Activated CD4-positive, alpha-beta T cell treated with anti-CD3 and anti-CD28 coated beads, Interleukin-2, amount 10 ng/mL, durations not matched to agents 24 days and 14 days (primary cell): ENCODE measurements around the gene TRPM5. TPM values are rescaled to one million over a fixed set of nuclear protein-coding genes. Genes with fewer than 3 reads are reported as not detected.

Experiments used
- DNase-seq: peaks from one replicate; pipeline ENCODE4 v3.0.0; 2022
- H3K27ac Mint-ChIP-seq: one replicate; pipeline ENCODE4 v1.8.0; 2022; ENCODE audit warnings: mild to moderate bottlenecking, mixed read lengths
- H3K27me3 Mint-ChIP-seq: one replicate; pipeline ENCODE4 v1.8.0; 2022; ENCODE audit warnings: mixed read lengths
- H3K36me3 Mint-ChIP-seq: one replicate; pipeline ENCODE4 v1.8.0; 2022; ENCODE audit warnings: low read depth, mild to moderate bottlenecking, mixed read lengths
- H3K4me1 Mint-ChIP-seq: one replicate; pipeline ENCODE4 v1.8.0; 2021; ENCODE audit warnings: mixed read lengths
- H3K4me3 Mint-ChIP-seq: one replicate; pipeline ENCODE4 v1.8.0; 2022; ENCODE audit warnings: mild to moderate bottlenecking, moderate library complexity, mixed read lengths
- H3K9me3 Mint-ChIP-seq: one replicate; pipeline ENCODE4 v1.8.0; 2021; ENCODE audit warnings: mixed read lengths
- intact Hi-C: fragments of 100-400 bp; cut with micrococcal nuclease; formaldehyde crosslinking; loops from one replicate; pipeline ENCODE4 v1.15.1; 2023
- total RNA-seq: library from RNA; stranded (reverse); gene quantifications from 2 replicates; pipeline ENCODE4 v1.2.3, GENCODE V29; 2022

TRPM5 gene
- total RNA-seq, 1 donor from 2014 or later: not detected

- H3K27ac Mint-ChIP-seq: no peak overlapping the region
- no peak for DNase-seq
- intact Hi-C loops: no loop called here
- peaks cover 2% of the 10 kb centered on the region for H3K27me3 Mint-ChIP-seq
- no peaks in the 10 kb centered on the region for H3K9me3 Mint-ChIP-seq
- H3K36me3 Mint-ChIP-seq: peaks cover 2% of the 10 kb centered on the region
- no peak overlapping the region for H3K4me3 Mint-ChIP-seq
- peaks cover 2% of the 10 kb centered on the region for H3K4me1 Mint-ChIP-seq
Observed at GRCh38 chr11:2452321-2453012, 8.2 kb upstream of the TRPM5 start.

GRCh38 chr11:2451916-2452315, 7.6 kb upstream of the TRPM5 start:
- DNase-seq: no peak
- intact Hi-C loops: no loop called here
- no peak overlapping the region for H3K4me3 Mint-ChIP-seq
- no peaks in the 10 kb centered on the region for H3K9me3 Mint-ChIP-seq
- peaks cover 8% of the 10 kb centered on the region for H3K4me1 Mint-ChIP-seq
- H3K27me3 Mint-ChIP-seq: peaks cover 2% of the 10 kb centered on the region
- no peak overlapping the region for H3K27ac Mint-ChIP-seq
- peaks cover 2% of the 10 kb centered on the region for H3K36me3 Mint-ChIP-seq

DNA sequence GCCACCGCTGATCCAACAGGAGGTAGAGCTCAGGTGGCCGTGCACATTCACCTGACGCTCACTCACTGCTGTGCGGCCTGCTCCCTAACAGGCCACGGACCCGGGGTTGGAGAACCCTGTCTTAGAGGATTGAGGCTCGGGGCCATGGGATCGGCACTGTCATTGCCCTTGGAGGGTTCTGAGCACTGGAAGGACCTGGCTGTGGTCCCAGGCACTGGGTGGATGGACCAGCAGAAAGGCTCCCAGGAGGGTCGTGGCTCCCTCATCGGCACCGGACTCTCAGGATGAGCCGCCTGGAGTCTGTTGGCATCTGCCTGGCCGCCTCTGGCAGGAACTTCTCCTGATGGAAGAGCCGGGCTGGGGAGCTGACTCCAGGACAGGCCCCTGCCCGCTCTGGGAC, 7.0 kb upstream of the TRPM5 start:
- Mint-ChIP-seq H3K36me3 (peaks cover 2% of the 10 kb centered on the region), H3K4me3 (no peak overlapping the region), H3K4me1 (peaks cover 9% of the 10 kb centered on the region), H3K27ac (no peak overlapping the region), H3K27me3 (peaks cover 2% of the 10 kb centered on the region), H3K9me3 (no peaks in the 10 kb centered on the region)
- intact Hi-C loops: no loop called here
- DNase-seq: no peak

GRCh38 chr11:2450321-2451041, 6.2 kb upstream of the TRPM5 start:
- no peak overlapping the region for H3K4me3 Mint-ChIP-seq
- DNase-seq: no peak

DNA sequence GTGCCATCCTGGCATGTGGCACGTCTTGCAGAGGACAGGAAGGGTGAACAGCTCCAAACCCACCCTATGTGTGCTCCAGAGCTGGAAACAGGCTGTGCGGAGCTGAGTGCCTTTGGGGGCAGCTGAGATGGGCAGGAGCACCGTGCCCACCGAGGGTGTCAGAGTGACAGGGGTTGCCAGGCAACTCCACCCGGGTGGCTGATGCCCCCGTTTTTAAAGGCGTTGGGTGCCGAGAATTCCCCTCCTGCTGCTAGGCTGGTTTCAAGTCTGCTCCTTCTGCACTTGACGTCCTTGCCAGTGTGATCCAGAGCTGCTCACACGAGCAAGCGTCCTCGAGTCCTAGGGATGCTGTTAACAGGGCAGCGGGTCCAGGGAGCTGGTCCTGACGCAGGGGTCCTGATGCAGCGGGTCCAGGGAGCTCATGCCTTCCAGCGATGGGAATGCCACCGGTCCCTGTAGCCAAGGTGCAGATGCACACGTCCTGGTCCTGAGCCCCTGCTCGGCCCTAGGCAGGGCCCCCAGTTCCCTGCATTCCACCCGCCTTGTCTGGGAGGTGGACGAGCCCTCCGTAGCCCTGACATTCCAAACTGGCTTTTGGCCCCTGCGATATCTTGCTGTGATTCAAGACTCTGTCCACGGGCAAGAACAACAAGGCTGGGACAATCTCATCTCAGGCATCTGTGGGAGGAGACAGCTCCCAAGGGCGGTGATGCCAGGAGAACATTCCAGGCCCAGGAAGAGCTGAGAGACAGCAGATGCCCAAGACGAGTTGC, 5.4 kb upstream of the TRPM5 start:
- Mint-ChIP-seq H3K4me3 (no peak overlapping the region), H3K36me3 (peaks cover 2% of the 10 kb centered on the region), H3K4me1 (peaks cover 13% of the 10 kb centered on the region), H3K27me3 (peaks cover 5% of the 10 kb centered on the region), H3K27ac (no peak overlapping the region), H3K9me3 (no peaks in the 10 kb centered on the region)
- DNase-seq: no peak
- intact Hi-C loops: no loop called here

More at GRCh38 chr11:2450321-2451041, 6.2 kb upstream of the TRPM5 start:
- Mint-ChIP-seq H3K36me3 (peaks cover 2% of the 10 kb centered on the region), H3K9me3 (no peaks in the 10 kb centered on the region), H3K27ac (no peak overlapping the region), H3K27me3 (peaks cover 2% of the 10 kb centered on the region), H3K4me1 (peaks cover 11% of the 10 kb centered on the region)
- intact Hi-C loops: no loop called here

GRCh38 chr11:2448661-2449547, 4.6 kb upstream of the TRPM5 start:
- H3K27ac Mint-ChIP-seq: no peak overlapping the region
- no peaks in the 10 kb centered on the region for H3K36me3 Mint-ChIP-seq
- peaks cover 2% of the 10 kb centered on the region for H3K27me3 Mint-ChIP-seq
- peak overlapping the region; percentile 23 for H3K4me3 Mint-ChIP-seq
- DNase-seq: no peak
- intact Hi-C loops: no loop called here
- H3K9me3 Mint-ChIP-seq: no peaks in the 10 kb centered on the region
- H3K4me1 Mint-ChIP-seq: peaks cover 13% of the 10 kb centered on the region

- DNase-seq: no peak
- intact Hi-C loops: loop anchor here (2.0 kb wide), 1 partner anchor 19 kb away; no protein-coding TSS in a partner anchor
- no peaks in the 10 kb centered on the region for H3K36me3 Mint-ChIP-seq
- peaks cover 13% of the 10 kb centered on the region for H3K4me1 Mint-ChIP-seq
- H3K9me3 Mint-ChIP-seq: no peaks in the 10 kb centered on the region
- peaks cover 8% of the 10 kb centered on the region for H3K27me3 Mint-ChIP-seq
- no peak overlapping the region for H3K27ac Mint-ChIP-seq
- peak overlapping the region; percentile 91 for H3K4me3 Mint-ChIP-seq
Observed at GRCh38 chr11:2447951-2448650, 3.8 kb upstream of the TRPM5 start.

DNA sequence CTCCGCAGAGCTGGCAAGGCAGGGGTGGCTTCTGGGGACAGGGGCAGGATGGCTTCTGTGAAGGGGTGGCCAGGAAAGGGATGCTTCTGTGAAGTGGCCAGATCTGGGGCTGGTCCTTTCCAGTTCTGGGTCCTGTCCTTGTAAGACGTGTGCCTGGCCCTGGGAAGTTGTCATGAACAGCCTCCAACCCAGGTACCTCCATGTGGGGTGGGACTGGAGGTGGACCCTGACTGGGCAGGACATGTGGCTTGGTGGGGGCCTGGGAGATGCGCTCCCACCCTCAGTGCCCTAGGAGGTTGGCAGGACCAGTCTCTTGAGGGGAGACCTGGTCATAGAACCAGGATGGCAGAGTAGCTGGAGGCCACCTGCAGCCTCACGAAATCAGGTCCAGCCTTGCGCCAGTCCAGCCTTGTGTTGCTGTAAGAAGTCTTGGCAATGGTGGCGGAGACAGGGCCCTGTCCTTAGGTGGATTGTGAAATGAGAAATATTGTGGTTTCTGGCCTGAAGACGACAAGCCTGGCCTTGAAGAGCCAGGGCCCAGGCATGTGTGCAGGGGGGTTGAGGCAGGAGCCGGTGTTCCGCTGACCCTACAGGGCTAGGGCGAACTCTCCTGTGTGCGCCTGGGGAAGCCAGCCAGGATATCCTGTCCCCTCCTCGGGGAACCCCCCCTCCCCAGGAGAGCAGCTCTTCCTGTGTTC, 3.1 kb upstream of the TRPM5 start:
- Mint-ChIP-seq H3K4me1 (peaks cover 13% of the 10 kb centered on the region), H3K27me3 (peaks cover 14% of the 10 kb centered on the region), H3K9me3 (no peaks in the 10 kb centered on the region), H3K36me3 (no peaks in the 10 kb centered on the region), H3K4me3 (peak overlapping the region; percentile 91), H3K27ac (no peak overlapping the region)
- intact Hi-C loops: loop anchor here (2.0 kb wide), 1 partner anchor 19 kb away; no protein-coding TSS in a partner anchor
- no peak for DNase-seq

DNA sequence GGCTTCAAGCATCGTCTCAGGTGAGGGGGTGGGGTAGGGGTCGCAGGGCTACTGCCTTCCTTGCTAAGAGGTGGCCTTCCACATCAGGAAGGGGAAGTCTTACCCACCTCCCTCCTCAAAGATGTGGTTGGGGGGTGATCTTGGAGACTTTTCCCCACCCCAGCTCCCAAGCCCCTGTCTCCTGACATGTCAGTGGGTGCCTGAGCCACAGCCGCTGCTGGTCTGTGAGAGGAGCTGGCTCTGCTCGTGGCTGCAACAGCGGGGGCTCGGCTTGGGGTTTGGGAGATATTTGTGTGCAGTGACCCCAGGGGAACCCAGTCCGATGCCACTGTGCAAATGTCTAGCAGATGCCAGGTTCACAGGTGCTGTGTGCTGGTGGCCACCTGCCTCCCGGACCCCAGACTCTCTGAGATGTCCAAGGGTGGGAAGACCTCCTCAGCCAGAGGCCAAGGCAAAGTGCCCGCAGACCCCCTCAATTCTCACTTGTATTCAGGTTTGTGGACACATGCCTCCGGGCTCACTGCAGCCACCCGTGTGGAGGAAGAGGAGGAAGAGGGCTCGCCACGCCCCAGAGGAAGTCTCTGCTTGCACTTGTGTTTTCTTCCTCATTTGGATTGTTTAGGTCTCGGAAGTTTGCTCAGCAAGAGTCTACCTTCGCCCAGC, 2.4 kb upstream of the TRPM5 start:
- H3K27me3 Mint-ChIP-seq: peaks cover 18% of the 10 kb centered on the region
- H3K4me1 Mint-ChIP-seq: peaks cover 13% of the 10 kb centered on the region
- no peaks in the 10 kb centered on the region for H3K36me3 Mint-ChIP-seq
- peak; percentile 76 for DNase-seq
- peak overlapping the region; percentile 91 for H3K4me3 Mint-ChIP-seq
- no peak overlapping the region for H3K27ac Mint-ChIP-seq
- no peaks in the 10 kb centered on the region for H3K9me3 Mint-ChIP-seq
- intact Hi-C loops: loop anchor here (2.0 kb wide), 1 partner anchor 20 kb away; no protein-coding TSS in a partner anchor

DNA sequence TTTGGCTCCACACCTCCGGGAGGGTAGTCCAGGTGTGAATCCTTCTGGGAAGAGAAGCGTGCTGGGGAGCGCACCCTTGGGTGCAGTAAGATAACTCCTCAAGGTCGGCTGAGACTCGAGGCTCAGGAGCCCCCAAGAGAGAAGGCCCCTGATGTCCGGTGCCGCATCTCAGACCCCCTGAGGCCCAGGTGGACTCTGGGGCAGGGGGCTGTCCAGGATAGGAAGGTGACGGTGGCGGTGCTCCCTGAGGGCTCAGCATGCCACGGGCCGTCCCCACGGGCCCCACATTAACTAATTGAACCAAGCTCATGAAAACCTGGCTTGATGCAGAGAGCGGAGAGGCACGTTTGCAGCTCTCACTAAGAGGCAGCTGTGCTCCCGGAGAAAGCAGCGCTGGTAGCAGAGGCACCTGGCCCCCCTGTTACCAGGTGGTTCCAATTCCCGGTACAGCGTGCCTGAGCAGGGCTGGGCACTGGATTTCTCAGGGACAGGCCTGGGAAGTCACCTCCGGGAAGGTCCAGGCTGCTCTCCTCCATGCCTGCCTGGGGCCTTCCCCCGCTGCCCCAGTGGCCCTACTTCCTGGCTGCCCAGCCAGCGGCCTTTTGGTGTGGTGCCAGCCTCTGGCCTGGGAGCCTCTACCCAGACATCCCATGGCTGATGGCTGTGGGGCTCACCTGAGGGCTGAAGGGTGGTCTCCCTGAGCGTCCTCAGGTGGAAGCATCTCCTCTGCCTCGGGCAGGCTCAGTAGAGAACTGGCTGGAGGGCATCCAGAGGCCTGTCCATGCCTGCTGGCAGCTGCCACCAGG, 1.6 kb upstream of the TRPM5 start:
- no peak for DNase-seq
- H3K36me3 Mint-ChIP-seq: no peaks in the 10 kb centered on the region
- peak overlapping the region; percentile 91 for H3K4me3 Mint-ChIP-seq
- H3K27me3 Mint-ChIP-seq: peaks cover 19% of the 10 kb centered on the region
- intact Hi-C loops: loop anchor here (2.0 kb wide), 2 partner anchors 21 to 69 kb away; partner anchors contain the start of gene CD81
- no peak overlapping the region for H3K27ac Mint-ChIP-seq
- H3K4me1 Mint-ChIP-seq: peaks cover 13% of the 10 kb centered on the region
- H3K9me3 Mint-ChIP-seq: no peaks in the 10 kb centered on the region
